ENCODE results near the gene MTG2. TPM values are rescaled to one million over a fixed set of nuclear protein-coding genes. Genes with fewer than 3 reads are reported as not detected.

MTG2 gene
- total and polyA plus RNA-seq, 4 donors: 13.0 to 28.0 (median 24.4) TPM

DNA sequence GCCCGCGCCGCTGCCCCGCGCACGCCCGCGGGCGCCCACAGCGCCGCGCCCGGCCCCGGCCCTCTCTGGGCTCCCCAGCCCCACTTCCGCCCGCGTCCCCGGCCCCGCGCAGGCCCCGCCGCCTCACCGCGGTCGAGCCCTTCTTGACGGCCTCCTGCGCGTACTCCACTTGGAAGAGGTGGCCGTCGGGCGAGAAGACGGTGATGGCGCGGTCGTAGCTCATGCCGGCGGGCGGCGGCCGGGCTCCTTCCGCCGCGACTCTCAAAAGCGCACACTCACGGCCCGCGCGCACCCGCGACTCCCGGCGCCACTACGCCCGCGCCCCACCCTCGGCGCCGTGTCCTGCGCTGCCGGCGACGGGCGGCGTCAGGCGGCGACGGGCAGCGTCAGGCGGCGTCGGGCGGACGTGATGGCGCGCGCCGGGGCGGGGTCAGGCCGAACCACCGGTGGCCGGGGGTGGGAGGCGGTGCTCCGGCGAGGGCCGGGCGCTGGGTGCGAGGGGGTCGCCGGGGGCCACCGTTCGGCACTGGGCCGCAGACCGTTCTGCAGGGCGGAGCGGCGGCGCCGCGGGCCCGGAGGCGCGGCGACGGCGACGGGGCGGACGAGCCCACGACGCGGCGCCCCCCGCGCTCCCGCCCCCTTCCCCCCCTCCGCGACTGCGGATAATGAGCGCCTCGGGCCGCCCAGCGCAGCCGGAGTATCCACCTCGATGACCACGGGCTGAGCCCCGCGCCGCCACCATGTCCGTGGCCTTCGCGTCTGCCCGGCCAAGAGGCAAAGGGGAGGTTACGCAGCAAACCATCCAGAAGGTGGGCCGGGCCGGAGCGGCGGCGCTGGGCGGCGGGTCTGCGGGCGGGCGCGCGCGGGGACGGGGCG is 39.5 kb upstream of the MTG2 start, which contains the start of the genes PSMA7 and SS18L1:
TSS of gene PSMA7 (minus strand) at position 314 of the 876 bp plus-strand sequence. CDS start at position 223, 91 bp downstream.
TSS of gene SS18L1 (plus strand) at position 689 of the 876 bp plus-strand sequence. CDS start at position 741, 52 bp downstream.
- Histone ChIP-seq H3K4me3 (ENCODE audit: low read depth in 1 of 3, low read length in 3 of 3) (peak within 1 kb of the TSS; percentile 74 to 94 (median 82)), H3K4me1 (ENCODE audit: control insufficient read depth in 4 of 4, insufficient read depth in 4 of 4, low read length in 3 of 4) (peaks cover 23 to 57% (median 48%) of the 10 kb centered on the region in 4 donors), H3K9ac (ENCODE audit: low read depth in 1 of 2, low read length in 2 of 2) (peak within 1 kb of the TSS; percentile 87 to 95), H3K27ac (ENCODE audit: low read depth in 1 of 2, low read length in 2 of 2) (peak within 1 kb of the TSS; percentile 86 to 90), H3K36me3 (ENCODE audit: control insufficient read depth in 4 of 4, insufficient read depth in 3 of 4, low read depth in 1 of 4, low read length in 3 of 4) (peaks cover 8 to 22% (median 19%) of the 10 kb centered on the region in 4 donors), H3K9me3 (ENCODE audit: control insufficient read depth in 4 of 4, low read length in 3 of 4) (no peaks in the 10 kb centered on the region), H3K27me3 (ENCODE audit: control insufficient read depth in 4 of 4, insufficient read depth in 4 of 4, low read length in 3 of 4) (no peaks in the 10 kb centered on the region)
- WGBS: under 1% methylated on average over 145 of the region's 148 CpGs
- peak; percentile 89 for DNase-seq (ENCODE audit: low spot score)
- TF ChIP-seq YY1 (IDR thresholded peaks at IDR 0.05) (peak; percentile 75), RXRA (IDR thresholded peaks at IDR 0.05) (no peak), HNF4A (conservative IDR thresholded peaks at IDR 0.05) (no peak), CTCF (IDR thresholded peaks at IDR 0.05; ENCODE audit: low read depth, low read length, missing input control) (no peak), RAD21 (IDR thresholded peaks at IDR 0.05) (no peak), SP1 (IDR thresholded peaks at IDR 0.05) (no peak)
- TF ChIP-seq, protein P1, sequence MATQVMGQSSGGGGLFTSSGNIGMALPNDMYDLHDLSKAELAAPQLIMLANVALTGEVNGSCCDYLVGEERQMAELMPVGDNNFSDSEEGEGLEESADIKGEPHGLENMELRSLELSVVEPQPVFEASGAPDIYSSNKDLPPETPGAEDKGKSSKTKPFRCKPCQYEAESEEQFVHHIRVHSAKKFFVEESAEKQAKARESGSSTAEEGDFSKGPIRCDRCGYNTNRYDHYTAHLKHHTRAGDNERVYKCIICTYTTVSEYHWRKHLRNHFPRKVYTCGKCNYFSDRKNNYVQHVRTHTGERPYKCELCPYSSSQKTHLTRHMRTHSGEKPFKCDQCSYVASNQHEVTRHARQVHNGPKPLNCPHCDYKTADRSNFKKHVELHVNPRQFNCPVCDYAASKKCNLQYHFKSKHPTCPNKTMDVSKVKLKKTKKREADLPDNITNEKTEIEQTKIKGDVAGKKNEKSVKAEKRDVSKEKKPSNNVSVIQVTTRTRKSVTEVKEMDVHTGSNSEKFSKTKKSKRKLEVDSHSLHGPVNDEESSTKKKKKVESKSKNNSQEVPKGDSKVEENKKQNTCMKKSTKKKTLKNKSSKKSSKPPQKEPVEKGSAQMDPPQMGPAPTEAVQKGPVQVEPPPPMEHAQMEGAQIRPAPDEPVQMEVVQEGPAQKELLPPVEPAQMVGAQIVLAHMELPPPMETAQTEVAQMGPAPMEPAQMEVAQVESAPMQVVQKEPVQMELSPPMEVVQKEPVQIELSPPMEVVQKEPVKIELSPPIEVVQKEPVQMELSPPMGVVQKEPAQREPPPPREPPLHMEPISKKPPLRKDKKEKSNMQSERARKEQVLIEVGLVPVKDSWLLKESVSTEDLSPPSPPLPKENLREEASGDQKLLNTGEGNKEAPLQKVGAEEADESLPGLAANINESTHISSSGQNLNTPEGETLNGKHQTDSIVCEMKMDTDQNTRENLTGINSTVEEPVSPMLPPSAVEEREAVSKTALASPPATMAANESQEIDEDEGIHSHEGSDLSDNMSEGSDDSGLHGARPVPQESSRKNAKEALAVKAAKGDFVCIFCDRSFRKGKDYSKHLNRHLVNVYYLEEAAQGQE (IDR thresholded peaks at IDR 0.05): no peak
- TF ChIP-seq, protein P2, sequence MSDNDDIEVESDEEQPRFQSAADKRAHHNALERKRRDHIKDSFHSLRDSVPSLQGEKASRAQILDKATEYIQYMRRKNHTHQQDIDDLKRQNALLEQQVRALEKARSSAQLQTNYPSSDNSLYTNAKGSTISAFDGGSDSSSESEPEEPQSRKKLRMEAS (IDR thresholded peaks at IDR 0.05): no peak

DNA sequence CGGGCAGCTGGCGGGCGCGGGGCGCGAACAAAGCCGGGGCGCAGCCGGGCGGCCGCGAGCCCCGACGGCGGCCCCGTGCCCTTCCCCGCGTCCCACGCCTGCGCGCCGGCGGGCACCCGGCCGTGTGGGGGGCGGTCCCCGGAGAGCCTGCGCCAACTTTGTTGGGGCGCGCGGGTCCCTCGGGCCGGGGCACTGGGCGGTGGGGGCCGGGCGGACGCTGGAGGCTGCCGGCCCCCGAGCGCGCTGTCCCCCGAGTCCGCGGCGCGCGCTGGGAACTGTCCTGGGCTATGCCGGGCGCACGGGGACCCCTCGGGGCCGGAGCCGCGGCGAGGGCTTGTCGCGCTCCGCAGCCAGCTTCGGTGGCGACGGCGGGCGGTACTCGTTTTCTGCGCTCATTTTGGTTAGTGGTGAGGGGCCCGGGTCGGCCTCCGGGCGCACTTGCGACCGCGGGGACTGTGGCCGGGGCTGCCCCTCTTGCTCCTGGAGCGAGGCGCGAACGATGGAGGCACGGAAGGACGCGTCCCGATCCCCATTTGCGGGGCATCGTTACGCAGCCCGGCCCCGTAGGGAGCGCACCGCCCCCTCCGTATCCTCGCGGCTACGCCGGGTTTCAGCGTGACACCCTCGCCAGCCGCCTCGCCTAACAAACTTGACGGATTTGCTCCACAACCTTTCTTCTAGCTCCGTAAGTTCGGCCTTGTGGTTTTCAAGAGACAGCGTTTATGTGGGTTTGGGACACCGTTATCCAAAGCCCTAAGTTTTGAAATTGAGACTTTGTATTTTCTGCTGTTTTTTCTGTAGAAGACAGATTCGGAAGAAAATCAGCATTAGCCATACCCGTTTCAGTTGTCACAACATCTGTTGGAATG is 38.6 kb upstream of the MTG2 start:
- H3K27ac ChIP-seq (ENCODE audit: low read depth in 1 of 2, low read length in 2 of 2): peak overlapping the region; percentile 65 to 90
- no peaks in the 10 kb centered on the region for H3K9me3 ChIP-seq (ENCODE audit: control insufficient read depth in 4 of 4, low read length in 3 of 4)
- peaks cover 25 to 66% (median 56%) of the 10 kb centered on the region in 4 donors for H3K4me1 ChIP-seq (ENCODE audit: control insufficient read depth in 4 of 4, insufficient read depth in 4 of 4, low read length in 3 of 4)
- peak; percentile 59 for DNase-seq (ENCODE audit: low spot score)
- H3K27me3 ChIP-seq (ENCODE audit: control insufficient read depth in 4 of 4, insufficient read depth in 4 of 4, low read length in 3 of 4): no peaks in the 10 kb centered on the region
- H3K9ac ChIP-seq (ENCODE audit: low read depth in 1 of 2, low read length in 2 of 2): peak overlapping the region; percentile 19 to 46
- H3K36me3 ChIP-seq (ENCODE audit: control insufficient read depth in 4 of 4, insufficient read depth in 3 of 4, low read depth in 1 of 4, low read length in 3 of 4): peaks cover 7 to 16% (median 12%) of the 10 kb centered on the region in 4 donors
- peak overlapping the region; percentile 68 to 94 (median 82) for H3K4me3 ChIP-seq (ENCODE audit: low read depth in 1 of 3, low read length in 3 of 3)
- under 1% methylated on average over 104 of the region's 104 CpGs for WGBS
- no peak for TF ChIP-seq EGR1 (IDR thresholded peaks at IDR 0.05; ENCODE audit: low read depth in 2 of 2)
- peak; percentile 55 for TF ChIP-seq YY1 (IDR thresholded peaks at IDR 0.05)
- no peak for TF ChIP-seq HNF4A (conservative IDR thresholded peaks at IDR 0.05)
- TF ChIP-seq, protein P3, sequence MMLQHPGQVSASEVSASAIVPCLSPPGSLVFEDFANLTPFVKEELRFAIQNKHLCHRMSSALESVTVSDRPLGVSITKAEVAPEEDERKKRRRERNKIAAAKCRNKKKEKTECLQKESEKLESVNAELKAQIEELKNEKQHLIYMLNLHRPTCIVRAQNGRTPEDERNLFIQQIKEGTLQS (IDR thresholded peaks at IDR 0.05): no peak
- no peak for TF ChIP-seq GABPA (IDR thresholded peaks at IDR 0.05 in 1 of 2, conservative IDR thresholded peaks at IDR 0.05 in 1 of 2)
- TF ChIP-seq CTCF (IDR thresholded peaks at IDR 0.05; ENCODE audit: low read depth, low read length, missing input control): no peak
- no peak for TF ChIP-seq SP1 (IDR thresholded peaks at IDR 0.05)
- TF ChIP-seq, protein P4, sequence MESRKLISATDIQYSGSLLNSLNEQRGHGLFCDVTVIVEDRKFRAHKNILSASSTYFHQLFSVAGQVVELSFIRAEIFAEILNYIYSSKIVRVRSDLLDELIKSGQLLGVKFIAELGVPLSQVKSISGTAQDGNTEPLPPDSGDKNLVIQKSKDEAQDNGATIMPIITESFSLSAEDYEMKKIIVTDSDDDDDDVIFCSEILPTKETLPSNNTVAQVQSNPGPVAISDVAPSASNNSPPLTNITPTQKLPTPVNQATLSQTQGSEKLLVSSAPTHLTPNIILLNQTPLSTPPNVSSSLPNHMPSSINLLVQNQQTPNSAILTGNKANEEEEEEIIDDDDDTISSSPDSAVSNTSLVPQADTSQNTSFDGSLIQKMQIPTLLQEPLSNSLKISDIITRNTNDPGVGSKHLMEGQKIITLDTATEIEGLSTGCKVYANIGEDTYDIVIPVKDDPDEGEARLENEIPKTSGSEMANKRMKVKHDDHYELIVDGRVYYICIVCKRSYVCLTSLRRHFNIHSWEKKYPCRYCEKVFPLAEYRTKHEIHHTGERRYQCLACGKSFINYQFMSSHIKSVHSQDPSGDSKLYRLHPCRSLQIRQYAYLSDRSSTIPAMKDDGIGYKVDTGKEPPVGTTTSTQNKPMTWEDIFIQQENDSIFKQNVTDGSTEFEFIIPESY (IDR thresholded peaks at IDR 0.05): no peak
- TF ChIP-seq RAD21 (IDR thresholded peaks at IDR 0.05): peak in 1 of 2 donors; percentile 37
- no peak for TF ChIP-seq NR2F2 (IDR thresholded peaks at IDR 0.05)
- TF ChIP-seq TAF1 (conservative IDR thresholded peaks at IDR 0.05): no peak
- TF ChIP-seq RXRA (IDR thresholded peaks at IDR 0.05): no peak

Measured in liver (tissue), 9 donors.